HG03139 (cell line): ENCODE results near the gene SLC16A5.
"Not testable (repeated sequence)": the region's sequence is repeated elsewhere in the genome, so short reads cannot be mapped to it uniquely, and the experiment has no call there.

ENCODE experiments used
- ATAC-seq: cut with Tn5 transposase; IDR thresholded peaks from one replicate; pipeline ENCODE4 v1.9.1; 2021; ENCODE audit not compliant: unreplicated experiment

SLC16A5 gene

GRCh38 chr17:75132018-75133000, 44.6 kb downstream of the SLC16A5 start:
- ATAC-seq, result not testable (repeated sequence)

- no peak for ATAC-seq
Observed at GRCh38 chr17:75133001-75133400, 45.2 kb downstream of the SLC16A5 start.

GRCh38 chr17:75133607-75134347, 46.0 kb downstream of the SLC16A5 start:
- ATAC-seq, result not testable (repeated sequence)

- no peak for ATAC-seq
Observed at GRCh38 chr17:75135452-75135851, 47.7 kb downstream of the SLC16A5 start.

- no peak for ATAC-seq
Observed at GRCh38 chr17:75135946-75136345, 48.2 kb downstream of the SLC16A5 start.

GRCh38 chr17:75137762-75138161, 50.0 kb downstream of the SLC16A5 start:
- ATAC-seq, result not testable (repeated sequence)

- ATAC-seq, result no peak
Observed at GRCh38 chr17:75138519-75138918, 50.8 kb downstream of the SLC16A5 start.

GRCh38 chr17:75142236-75142971, 54.6 kb downstream of the SLC16A5 start:
- no peak for ATAC-seq

- ATAC-seq, result no peak
Observed at GRCh38 chr17:75144816-75145512, 57.2 kb downstream of the SLC16A5 start.

GRCh38 chr17:75146592-75146991, 58.8 kb downstream of the SLC16A5 start:
- ATAC-seq, result no peak

- no peak for ATAC-seq
Observed at GRCh38 chr17:75147878-75148546, 60.3 kb downstream of the SLC16A5 start.

GRCh38 chr17:75151930-75152329, 64.2 kb downstream of the SLC16A5 start:
- no peak for ATAC-seq

- ATAC-seq, result no peak
Observed at GRCh38 chr17:75152523-75152921, 64.8 kb downstream of the SLC16A5 start.

- ATAC-seq, result no peak
Observed at GRCh38 chr17:75152922-75153779, 65.4 kb downstream of the SLC16A5 start.

- ATAC-seq, result peak; percentile 2
Observed at GRCh38 chr17:75153780-75154194, 66.0 kb downstream of the SLC16A5 start.

GRCh38 chr17:75154195-75155106, 66.7 kb downstream of the SLC16A5 start, which contains the start of gene JPT1:
Gene JPT1, minus strand, starts transcription at chr17:75154512. Its CDS starts 115 bp downstream, at chr17:75154397.
- ATAC-seq, result peak; percentile 89

GRCh38 chr17:75155191-75155601, 67.4 kb downstream of the SLC16A5 start:
- ATAC-seq, result no peak
